ENCODE data around the gene GORAB. TPM values are rescaled to one million over a fixed set of nuclear protein-coding genes. Genes with fewer than 3 reads are reported as not detected.

The GORAB gene
- total and polyA plus RNA-seq, 2 donors from 2014 or later = 5.8 to 13.6 TPM

- peaks cover 0 to 9% (median 6%) of the 10 kb centered on the region in 3 donors for H3K36me3 ChIP-seq (ENCODE audit: control insufficient read depth in 2 of 3, insufficient read depth in 3 of 3, low read length in 3 of 3)
- H3K27ac ChIP-seq (ENCODE audit: low read depth in 2 of 2, low read length in 2 of 2) = no peak overlapping the region
- H3K9me3 ChIP-seq (ENCODE audit: control insufficient read depth in 2 of 3, insufficient read depth in 1 of 3, low read length in 3 of 3) = no peaks in the 10 kb centered on the region
- FAIRE-seq = no peak
- TF ChIP-seq CTCF (IDR thresholded peaks at IDR 0.05; ENCODE audit: borderline replicate concordance, extremely low read depth, insufficient read depth) = no peak
- intact Hi-C loops (cut with DNase I) = no loop called here
- no peaks in the 10 kb centered on the region for H3K4me1 ChIP-seq (ENCODE audit: control insufficient read depth in 2 of 3, insufficient read depth in 2 of 3, low read depth in 1 of 3, low read length in 3 of 3)
- H3K27me3 ChIP-seq (ENCODE audit: control insufficient read depth, insufficient read depth, low read length) = no peaks in the 10 kb centered on the region
- no peak for DNase-seq
- H3K4me3 ChIP-seq (ENCODE audit: low read length in 3 of 3) = no peak overlapping the region
- H3K9ac ChIP-seq (ENCODE audit: low read length in 3 of 3) = no peak overlapping the region
Observed at GRCh38 chr1:170555370-170555769, 23.4 kb downstream of the GORAB start.

- Histone ChIP-seq H3K4me1 (ENCODE audit: control insufficient read depth in 2 of 3, insufficient read depth in 2 of 3, low read depth in 1 of 3, low read length in 3 of 3) (no peaks in the 10 kb centered on the region), H3K27ac (ENCODE audit: low read depth in 2 of 2, low read length in 2 of 2) (no peak overlapping the region), H3K27me3 (ENCODE audit: control insufficient read depth, insufficient read depth, low read length) (no peaks in the 10 kb centered on the region), H3K9me3 (ENCODE audit: control insufficient read depth in 2 of 3, insufficient read depth in 1 of 3, low read length in 3 of 3) (no peaks in the 10 kb centered on the region), H3K36me3 (ENCODE audit: control insufficient read depth in 2 of 3, insufficient read depth in 3 of 3, low read length in 3 of 3) (peaks cover 0 to 3% (median 0%) of the 10 kb centered on the region in 3 donors), H3K9ac (ENCODE audit: low read length in 3 of 3) (no peak overlapping the region), H3K4me3 (ENCODE audit: low read length in 3 of 3) (no peak overlapping the region)
- intact Hi-C loops (cut with DNase I) = no loop called here
- no peak for FAIRE-seq
- DNase-seq = no peak
- TF ChIP-seq CTCF (IDR thresholded peaks at IDR 0.05; ENCODE audit: borderline replicate concordance, extremely low read depth, insufficient read depth) = no peak
Observed at GRCh38 chr1:170556917-170557316, 25.0 kb downstream of the GORAB start.

- Histone ChIP-seq H3K36me3 (ENCODE audit: control insufficient read depth in 2 of 3, insufficient read depth in 3 of 3, low read length in 3 of 3) (no peaks in the 10 kb centered on the region), H3K27me3 (ENCODE audit: control insufficient read depth, insufficient read depth, low read length) (no peaks in the 10 kb centered on the region), H3K4me3 (ENCODE audit: low read length in 3 of 3) (no peak overlapping the region), H3K9ac (ENCODE audit: low read length in 3 of 3) (no peak overlapping the region), H3K9me3 (ENCODE audit: control insufficient read depth in 2 of 3, insufficient read depth in 1 of 3, low read length in 3 of 3) (no peaks in the 10 kb centered on the region), H3K4me1 (ENCODE audit: control insufficient read depth in 2 of 3, insufficient read depth in 2 of 3, low read depth in 1 of 3, low read length in 3 of 3) (no peaks in the 10 kb centered on the region), H3K27ac (ENCODE audit: low read depth in 2 of 2, low read length in 2 of 2) (no peak overlapping the region)
- DNase-seq = no peak
- intact Hi-C loops (cut with DNase I) = no loop called here
- no peak for FAIRE-seq
- TF ChIP-seq CTCF (IDR thresholded peaks at IDR 0.05; ENCODE audit: borderline replicate concordance, extremely low read depth, insufficient read depth) = no peak
Observed at GRCh38 chr1:170558731-170559130, 26.8 kb downstream of the GORAB start.

- Histone ChIP-seq H3K9ac (ENCODE audit: low read length in 3 of 3) (no peak overlapping the region), H3K27ac (ENCODE audit: low read depth in 2 of 2, low read length in 2 of 2) (no peak overlapping the region), H3K9me3 (ENCODE audit: control insufficient read depth in 2 of 3, insufficient read depth in 1 of 3, low read length in 3 of 3) (no peaks in the 10 kb centered on the region), H3K27me3 (ENCODE audit: control insufficient read depth, insufficient read depth, low read length) (no peaks in the 10 kb centered on the region), H3K36me3 (ENCODE audit: control insufficient read depth in 2 of 3, insufficient read depth in 3 of 3, low read length in 3 of 3) (no peaks in the 10 kb centered on the region), H3K4me3 (ENCODE audit: low read length in 3 of 3) (no peak overlapping the region), H3K4me1 (ENCODE audit: control insufficient read depth in 2 of 3, insufficient read depth in 2 of 3, low read depth in 1 of 3, low read length in 3 of 3) (no peaks in the 10 kb centered on the region)
- no peak for DNase-seq
- no peak for FAIRE-seq
- no peak for TF ChIP-seq CTCF (IDR thresholded peaks at IDR 0.05; ENCODE audit: borderline replicate concordance, extremely low read depth, insufficient read depth)
- intact Hi-C loops (cut with DNase I) = no loop called here
Observed at GRCh38 chr1:170559166-170559565, 27.2 kb downstream of the GORAB start.

Data from kidney (tissue), 14 donors.